ENCODE data around the gene ACVR2A. TPM values are rescaled to one million over a fixed set of nuclear protein-coding genes. Genes with fewer than 3 reads are reported as not detected.
A peak's percentile ranks its signal among the peaks of the same experiment; 100 is the strongest.

Gene ACVR2A
- total RNA-seq, 1 experiment from 2014 or later = 12.5 TPM

DNA sequence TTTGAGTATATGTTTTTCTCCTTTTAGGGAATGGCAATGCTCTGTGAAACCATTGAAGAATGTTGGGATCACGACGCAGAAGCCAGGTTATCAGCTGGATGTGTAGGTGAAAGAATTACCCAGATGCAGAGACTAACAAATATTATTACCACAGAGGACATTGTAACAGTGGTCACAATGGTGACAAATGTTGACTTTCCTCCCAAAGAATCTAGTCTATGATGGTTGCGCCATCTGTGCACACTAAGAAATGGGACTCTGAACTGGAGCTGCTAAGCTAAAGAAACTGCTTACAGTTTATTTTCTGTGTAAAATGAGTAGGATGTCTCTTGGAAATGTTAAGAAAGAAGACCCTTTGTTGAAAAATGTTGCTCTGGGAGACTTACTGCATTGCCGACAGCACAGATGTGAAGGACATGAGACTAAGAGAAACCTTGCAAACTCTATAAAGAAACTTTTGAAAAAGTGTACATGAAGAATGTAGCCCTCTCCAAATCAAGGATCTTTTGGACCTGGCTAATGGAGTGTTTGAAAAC, 82.3 kb downstream of the ACVR2A start:
- CTCF ChIA-PET = no interaction called here
- no peaks in the 10 kb centered on the region for H3K9me3 Mint-ChIP-seq (ENCODE audit: low read depth, unreplicated experiment)
- H3K27ac Mint-ChIP-seq (ENCODE audit: unreplicated experiment) = no peak overlapping the region
- DNase-seq = no peak
- H3K4me1 Mint-ChIP-seq (ENCODE audit: low read depth, unreplicated experiment) = no peaks in the 10 kb centered on the region
- peaks cover 10% of the 10 kb centered on the region for H3K36me3 Mint-ChIP-seq (ENCODE audit: insufficient read depth, unreplicated experiment)
- TF ChIP-seq, protein P1, sequence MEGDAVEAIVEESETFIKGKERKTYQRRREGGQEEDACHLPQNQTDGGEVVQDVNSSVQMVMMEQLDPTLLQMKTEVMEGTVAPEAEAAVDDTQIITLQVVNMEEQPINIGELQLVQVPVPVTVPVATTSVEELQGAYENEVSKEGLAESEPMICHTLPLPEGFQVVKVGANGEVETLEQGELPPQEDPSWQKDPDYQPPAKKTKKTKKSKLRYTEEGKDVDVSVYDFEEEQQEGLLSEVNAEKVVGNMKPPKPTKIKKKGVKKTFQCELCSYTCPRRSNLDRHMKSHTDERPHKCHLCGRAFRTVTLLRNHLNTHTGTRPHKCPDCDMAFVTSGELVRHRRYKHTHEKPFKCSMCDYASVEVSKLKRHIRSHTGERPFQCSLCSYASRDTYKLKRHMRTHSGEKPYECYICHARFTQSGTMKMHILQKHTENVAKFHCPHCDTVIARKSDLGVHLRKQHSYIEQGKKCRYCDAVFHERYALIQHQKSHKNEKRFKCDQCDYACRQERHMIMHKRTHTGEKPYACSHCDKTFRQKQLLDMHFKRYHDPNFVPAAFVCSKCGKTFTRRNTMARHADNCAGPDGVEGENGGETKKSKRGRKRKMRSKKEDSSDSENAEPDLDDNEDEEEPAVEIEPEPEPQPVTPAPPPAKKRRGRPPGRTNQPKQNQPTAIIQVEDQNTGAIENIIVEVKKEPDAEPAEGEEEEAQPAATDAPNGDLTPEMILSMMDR (IDR thresholded peaks at IDR 0.05; ENCODE audit: unreplicated experiment) = no peak
- intact Hi-C loops (cut with micrococcal nuclease; ENCODE audit: unreplicated experiment) = no loop called here
- BruUV-seq (replicated peaks) = no TSS peak
- no peak overlapping the region for H3K4me3 Mint-ChIP-seq (ENCODE audit: low read depth, unreplicated experiment)
- H3K27me3 Mint-ChIP-seq (ENCODE audit: unreplicated experiment) = no peaks in the 10 kb centered on the region

DNA sequence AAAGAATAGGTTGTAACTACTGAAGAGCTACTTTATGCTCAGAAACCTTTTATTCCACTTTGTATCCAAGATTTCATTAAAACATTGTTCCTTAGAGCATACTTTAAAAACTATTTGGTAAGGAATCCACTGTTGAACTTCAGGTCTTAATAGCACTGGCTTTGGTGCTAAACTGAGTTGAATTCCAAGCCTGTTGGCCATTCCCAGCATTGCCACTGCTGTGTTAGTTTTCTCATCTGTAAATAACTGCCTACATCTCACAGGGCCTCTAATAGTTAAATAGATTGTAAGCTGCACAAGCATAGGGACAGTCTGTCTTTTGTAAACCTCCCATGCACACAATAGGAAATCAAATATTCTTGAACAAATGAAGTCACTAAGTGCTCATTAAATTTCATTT, 89.1 kb downstream of the ACVR2A start:
- intact Hi-C loops (cut with micrococcal nuclease; ENCODE audit: unreplicated experiment) = no loop called here
- Mint-ChIP-seq H3K36me3 (ENCODE audit: insufficient read depth, unreplicated experiment) (peaks cover 8% of the 10 kb centered on the region), H3K27ac (ENCODE audit: unreplicated experiment) (no peak overlapping the region), H3K4me3 (ENCODE audit: low read depth, unreplicated experiment) (no peak overlapping the region), H3K27me3 (ENCODE audit: unreplicated experiment) (no peaks in the 10 kb centered on the region), H3K4me1 (ENCODE audit: low read depth, unreplicated experiment) (no peaks in the 10 kb centered on the region), H3K9me3 (ENCODE audit: low read depth, unreplicated experiment) (no peaks in the 10 kb centered on the region)
- CTCF ChIA-PET = no interaction called here
- TF ChIP-seq, protein P1 (IDR thresholded peaks at IDR 0.05; ENCODE audit: unreplicated experiment) = no peak
- BruUV-seq (replicated peaks) = no TSS peak
- DNase-seq = no peak

DNA sequence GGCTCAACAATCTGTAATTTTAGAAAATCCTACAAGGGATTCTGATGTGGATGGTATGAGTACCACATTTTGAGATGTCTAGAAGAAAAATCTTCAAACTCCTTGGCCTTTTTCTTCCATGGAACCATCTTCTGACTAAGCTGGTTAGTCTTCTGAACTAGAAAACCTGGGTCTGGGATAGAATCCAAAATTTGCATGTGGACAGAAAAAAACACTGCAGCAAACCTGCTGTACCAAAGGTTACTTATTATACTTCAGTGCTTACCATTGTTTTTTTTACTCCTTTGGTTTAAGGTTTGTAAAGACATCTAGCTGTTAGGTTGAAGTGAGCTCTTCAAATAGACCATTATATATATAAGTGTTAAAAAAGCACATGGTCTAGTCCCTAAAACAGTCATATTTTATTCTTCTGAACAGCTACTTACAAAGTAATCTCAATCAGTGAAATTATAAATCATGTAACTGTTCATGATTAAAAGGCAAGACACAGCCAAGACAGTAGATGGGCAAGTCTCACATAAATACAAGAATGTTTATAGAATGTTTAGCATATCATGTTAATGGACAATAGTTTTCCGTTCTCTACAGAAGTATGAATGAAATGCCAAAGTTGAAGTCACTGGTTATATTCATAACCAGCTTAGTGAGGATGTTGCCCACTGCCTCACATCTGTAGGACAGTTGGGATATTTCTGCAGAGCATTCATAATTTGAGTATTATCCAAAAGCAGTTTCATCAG, 90.2 kb downstream of the ACVR2A start:
- Mint-ChIP-seq H3K36me3 (ENCODE audit: insufficient read depth, unreplicated experiment) (peaks cover 6% of the 10 kb centered on the region), H3K4me1 (ENCODE audit: low read depth, unreplicated experiment) (no peaks in the 10 kb centered on the region), H3K27ac (ENCODE audit: unreplicated experiment) (no peak overlapping the region), H3K9me3 (ENCODE audit: low read depth, unreplicated experiment) (no peaks in the 10 kb centered on the region), H3K4me3 (ENCODE audit: low read depth, unreplicated experiment) (no peak overlapping the region), H3K27me3 (ENCODE audit: unreplicated experiment) (no peaks in the 10 kb centered on the region)
- BruUV-seq (replicated peaks) = no TSS peak
- DNase-seq = no peak
- intact Hi-C loops (cut with micrococcal nuclease; ENCODE audit: unreplicated experiment) = loop anchor here (5.0 kb wide), 1 partner anchor 267 kb away; no protein-coding TSS in a partner anchor
- TF ChIP-seq, protein P1 (IDR thresholded peaks at IDR 0.05; ENCODE audit: unreplicated experiment) = no peak
- CTCF ChIA-PET = interaction anchor here (1.7 kb wide), 1 partner anchor 574 kb away, joined by 3 read pairs; no protein-coding TSS in a partner anchor

DNA sequence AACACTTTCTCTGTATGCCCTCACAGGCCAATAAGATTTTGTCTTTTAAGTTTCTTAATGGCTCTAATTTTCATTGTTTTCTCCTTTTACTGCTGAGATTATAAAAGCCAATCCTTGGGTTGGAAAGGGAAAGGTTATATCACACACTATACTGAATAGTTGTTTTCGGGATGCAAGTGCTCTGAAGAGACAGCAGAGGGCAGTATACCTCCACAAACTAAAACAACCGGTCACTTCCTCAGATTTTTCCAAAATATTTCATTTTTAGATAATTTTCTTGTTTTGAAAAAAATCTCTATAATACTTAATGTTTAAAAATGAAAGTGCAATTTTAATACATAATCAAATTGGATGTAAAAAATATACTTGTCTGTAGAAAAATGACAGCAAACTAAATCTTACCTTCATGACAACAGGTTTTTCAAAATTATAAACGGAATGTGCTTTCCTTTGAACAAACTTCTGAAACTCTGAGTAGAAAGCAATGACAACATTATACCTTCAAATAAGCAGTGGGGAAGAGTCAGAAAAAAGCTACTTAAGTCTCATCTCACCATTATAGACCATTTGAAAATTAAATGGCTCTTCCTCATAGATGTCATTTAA, 93.0 kb downstream of the ACVR2A start:
- no TSS peak for BruUV-seq (replicated peaks)
- intact Hi-C loops (cut with micrococcal nuclease; ENCODE audit: unreplicated experiment) = loop anchor here (1.0 to 5.0 kb wide), 2 partner anchors 264 to 571 kb away; no protein-coding TSS in a partner anchor
- Mint-ChIP-seq H3K27me3 (ENCODE audit: unreplicated experiment) (no peaks in the 10 kb centered on the region), H3K4me1 (ENCODE audit: low read depth, unreplicated experiment) (no peaks in the 10 kb centered on the region), H3K4me3 (ENCODE audit: low read depth, unreplicated experiment) (no peak overlapping the region), H3K9me3 (ENCODE audit: low read depth, unreplicated experiment) (no peaks in the 10 kb centered on the region), H3K36me3 (ENCODE audit: insufficient read depth, unreplicated experiment) (peaks cover 5% of the 10 kb centered on the region), H3K27ac (ENCODE audit: unreplicated experiment) (no peak overlapping the region)
- DNase-seq = no peak
- CTCF ChIA-PET = no interaction called here
- TF ChIP-seq, protein P1 (IDR thresholded peaks at IDR 0.05; ENCODE audit: unreplicated experiment) = peak; percentile 80
